HFFc6 (cell line): ENCODE results near the gene CDKN2AIP. TPM values are rescaled to one million over a fixed set of nuclear protein-coding genes. Genes with fewer than 3 reads are reported as not detected.

Experiments used
- DNase-seq: peaks from one replicate; pipeline ENCODE4 v3.0.0-alpha.2; 2018
- H3K27ac Mint-ChIP-seq: 2 replicates; pipeline ENCODE4 v1.8.0; 2020; ENCODE audit warnings: mild to moderate bottlenecking, mixed read lengths
- H3K27me3 Mint-ChIP-seq: 2 replicates; pipeline ENCODE4 v1.8.0; 2021; ENCODE audit warnings: mild to moderate bottlenecking, moderate library complexity, mixed read lengths; ENCODE audit not compliant: insufficient read depth
- H3K36me3 Mint-ChIP-seq: 2 replicates; pipeline ENCODE4 v1.8.0; 2021; ENCODE audit warnings: low read depth, mixed read lengths
- H3K4me1 Mint-ChIP-seq: 2 replicates; pipeline ENCODE4 v1.8.0; 2020; ENCODE audit warnings: low read depth, mixed read lengths
- H3K4me3 Mint-ChIP-seq: 2 replicates; pipeline ENCODE4 v1.8.0; 2020; ENCODE audit warnings: mild to moderate bottlenecking, moderate library complexity, mixed read lengths
- H3K9me3 Mint-ChIP-seq: 2 replicates; pipeline ENCODE4 v1.8.0; 2020; ENCODE audit warnings: mild to moderate bottlenecking, mixed read lengths
- total RNA-seq, 6 experiments: library from RNA; stranded (reverse); fragmentation: NEBNext Ultra II Directional; extraction: Animal tissue kit (Norgen Biotek cat#: 25700); gene quantifications; 2 replicates in 1 of 6; 3 replicates in 5 of 6; pipeline ENCODE4 v1.2.3, GENCODE V29; 2021
- TF ChIP-seq, protein P1 (sequence below): fragments of 200-600 bp; sonication (generic); IDR thresholded peaks from 2 replicates; pipeline ENCODE4 v1.5.0; 2021; ENCODE audit warnings: antibody characterized with exemption, mild to moderate bottlenecking

The CDKN2AIP gene
- total RNA-seq, 6 experiments from 2014 or later, result 11.7 to 15.1 (median 13.6) TPM

DNA sequence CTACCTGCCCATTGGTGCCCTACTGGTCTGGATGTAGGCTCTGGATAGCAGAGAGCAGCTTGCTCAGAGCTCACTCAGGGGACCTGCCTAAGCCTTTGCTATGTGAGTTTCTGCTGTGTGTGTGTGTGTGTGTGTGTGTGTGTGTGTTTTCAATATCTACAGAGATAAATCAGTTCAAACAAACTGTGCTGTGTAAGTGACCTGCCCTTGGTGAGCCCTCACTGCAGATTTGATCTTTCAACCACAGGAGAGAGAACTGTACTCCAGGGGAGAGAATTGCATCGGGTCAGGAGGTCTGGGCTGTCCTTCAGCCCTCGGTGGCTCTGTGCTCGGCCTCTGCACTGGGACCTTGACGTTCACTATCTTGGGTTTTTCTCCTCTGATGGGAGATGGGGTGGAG lies 35.0 kb upstream of the CDKN2AIP start:
- H3K27ac Mint-ChIP-seq, result no peak overlapping the region
- TF ChIP-seq, protein P1, sequence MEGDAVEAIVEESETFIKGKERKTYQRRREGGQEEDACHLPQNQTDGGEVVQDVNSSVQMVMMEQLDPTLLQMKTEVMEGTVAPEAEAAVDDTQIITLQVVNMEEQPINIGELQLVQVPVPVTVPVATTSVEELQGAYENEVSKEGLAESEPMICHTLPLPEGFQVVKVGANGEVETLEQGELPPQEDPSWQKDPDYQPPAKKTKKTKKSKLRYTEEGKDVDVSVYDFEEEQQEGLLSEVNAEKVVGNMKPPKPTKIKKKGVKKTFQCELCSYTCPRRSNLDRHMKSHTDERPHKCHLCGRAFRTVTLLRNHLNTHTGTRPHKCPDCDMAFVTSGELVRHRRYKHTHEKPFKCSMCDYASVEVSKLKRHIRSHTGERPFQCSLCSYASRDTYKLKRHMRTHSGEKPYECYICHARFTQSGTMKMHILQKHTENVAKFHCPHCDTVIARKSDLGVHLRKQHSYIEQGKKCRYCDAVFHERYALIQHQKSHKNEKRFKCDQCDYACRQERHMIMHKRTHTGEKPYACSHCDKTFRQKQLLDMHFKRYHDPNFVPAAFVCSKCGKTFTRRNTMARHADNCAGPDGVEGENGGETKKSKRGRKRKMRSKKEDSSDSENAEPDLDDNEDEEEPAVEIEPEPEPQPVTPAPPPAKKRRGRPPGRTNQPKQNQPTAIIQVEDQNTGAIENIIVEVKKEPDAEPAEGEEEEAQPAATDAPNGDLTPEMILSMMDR, result no peak

DNA sequence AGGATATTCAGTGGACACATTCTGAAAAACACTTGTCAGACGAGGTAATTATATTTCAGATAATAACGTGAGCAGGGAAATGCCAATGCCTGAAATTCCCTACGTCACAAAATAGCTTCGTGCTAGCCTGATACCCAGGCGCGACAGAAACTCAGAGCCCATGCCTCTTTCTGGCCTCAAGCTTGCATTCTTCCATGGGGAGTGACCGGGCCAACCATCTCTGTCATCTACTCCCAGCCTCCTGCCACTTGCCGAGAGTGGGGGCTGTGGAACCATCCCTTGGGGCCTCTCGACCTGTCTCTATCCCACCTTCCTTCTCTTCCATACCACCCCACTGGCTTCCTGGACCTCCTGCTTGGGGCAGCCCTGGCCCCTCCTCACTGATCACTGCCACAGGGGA lies 34.5 kb upstream of the CDKN2AIP start:
- Mint-ChIP-seq H3K27me3 (peaks cover 6% of the 10 kb centered on the region), H3K9me3 (no peaks in the 10 kb centered on the region), H3K4me3 (no peak overlapping the region), H3K36me3 (no peaks in the 10 kb centered on the region), H3K27ac (no peak overlapping the region), H3K4me1 (peaks cover 7% of the 10 kb centered on the region)
- TF ChIP-seq, protein P1, result no peak
- no peak for DNase-seq

More for the DNA sequence above, 35.0 kb upstream of the CDKN2AIP start:
- Mint-ChIP-seq H3K9me3 (no peaks in the 10 kb centered on the region), H3K36me3 (no peaks in the 10 kb centered on the region), H3K4me3 (no peak overlapping the region), H3K4me1 (peaks cover 7% of the 10 kb centered on the region), H3K27me3 (peaks cover 5% of the 10 kb centered on the region)
- DNase-seq, result no peak

DNA sequence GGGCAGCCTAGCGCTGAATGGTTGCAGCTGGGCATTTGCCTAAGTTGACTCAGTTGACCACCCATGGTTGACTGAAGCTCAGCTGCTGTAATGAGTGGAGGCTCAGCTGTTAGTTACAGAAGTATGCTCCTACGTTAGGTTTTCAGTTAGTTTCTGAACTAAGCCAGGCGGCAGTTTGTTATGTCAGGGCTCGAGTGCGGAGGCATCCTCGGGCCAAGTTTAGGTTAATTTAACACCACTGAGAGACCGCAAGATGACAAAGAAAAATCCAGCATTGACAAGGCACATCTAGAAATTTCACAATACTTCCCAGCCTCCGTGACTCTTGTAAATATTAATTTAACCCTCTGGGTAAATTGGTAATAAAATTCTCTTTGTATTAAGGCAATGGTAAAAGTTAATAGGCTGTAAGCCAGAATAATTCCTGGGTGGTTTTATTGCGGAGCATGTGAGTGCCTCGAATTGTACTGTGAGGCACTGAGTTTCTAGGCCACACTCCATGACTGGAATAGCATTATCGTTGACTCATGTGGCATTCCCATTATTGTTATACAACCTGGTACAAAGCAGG lies 33.1 kb upstream of the CDKN2AIP start:
- Mint-ChIP-seq H3K9me3 (no peaks in the 10 kb centered on the region), H3K27ac (no peak overlapping the region), H3K4me3 (no peak overlapping the region), H3K4me1 (peaks cover 7% of the 10 kb centered on the region), H3K36me3 (no peaks in the 10 kb centered on the region), H3K27me3 (peaks cover 8% of the 10 kb centered on the region)
- DNase-seq, result no peak
- TF ChIP-seq, protein P1, result no peak

DNA sequence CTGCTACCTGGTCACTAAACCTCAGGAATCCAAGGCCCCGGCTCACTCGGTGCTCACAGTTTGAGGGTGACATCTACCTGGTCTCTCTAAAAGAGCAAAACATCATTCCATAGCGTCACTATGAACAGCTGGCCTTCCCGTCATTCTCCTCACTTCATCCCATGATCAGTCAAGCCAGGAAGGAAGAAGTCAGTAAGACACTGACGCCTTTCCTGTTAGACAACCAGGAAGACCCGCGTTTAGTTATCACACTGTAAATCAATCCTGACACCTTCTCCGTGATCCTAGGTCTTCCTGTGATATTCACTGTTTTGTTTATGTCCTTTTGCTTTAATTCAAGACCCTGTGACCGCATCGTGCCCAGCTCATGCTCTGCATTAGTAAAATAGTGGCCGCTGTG lies 31.6 kb upstream of the CDKN2AIP start:
- Mint-ChIP-seq H3K27me3 (peaks cover 8% of the 10 kb centered on the region), H3K9me3 (no peaks in the 10 kb centered on the region), H3K36me3 (no peaks in the 10 kb centered on the region), H3K4me1 (peaks cover 4% of the 10 kb centered on the region), H3K4me3 (no peak overlapping the region), H3K27ac (no peak overlapping the region)
- no peak for DNase-seq
- TF ChIP-seq, protein P1, result no peak

DNA sequence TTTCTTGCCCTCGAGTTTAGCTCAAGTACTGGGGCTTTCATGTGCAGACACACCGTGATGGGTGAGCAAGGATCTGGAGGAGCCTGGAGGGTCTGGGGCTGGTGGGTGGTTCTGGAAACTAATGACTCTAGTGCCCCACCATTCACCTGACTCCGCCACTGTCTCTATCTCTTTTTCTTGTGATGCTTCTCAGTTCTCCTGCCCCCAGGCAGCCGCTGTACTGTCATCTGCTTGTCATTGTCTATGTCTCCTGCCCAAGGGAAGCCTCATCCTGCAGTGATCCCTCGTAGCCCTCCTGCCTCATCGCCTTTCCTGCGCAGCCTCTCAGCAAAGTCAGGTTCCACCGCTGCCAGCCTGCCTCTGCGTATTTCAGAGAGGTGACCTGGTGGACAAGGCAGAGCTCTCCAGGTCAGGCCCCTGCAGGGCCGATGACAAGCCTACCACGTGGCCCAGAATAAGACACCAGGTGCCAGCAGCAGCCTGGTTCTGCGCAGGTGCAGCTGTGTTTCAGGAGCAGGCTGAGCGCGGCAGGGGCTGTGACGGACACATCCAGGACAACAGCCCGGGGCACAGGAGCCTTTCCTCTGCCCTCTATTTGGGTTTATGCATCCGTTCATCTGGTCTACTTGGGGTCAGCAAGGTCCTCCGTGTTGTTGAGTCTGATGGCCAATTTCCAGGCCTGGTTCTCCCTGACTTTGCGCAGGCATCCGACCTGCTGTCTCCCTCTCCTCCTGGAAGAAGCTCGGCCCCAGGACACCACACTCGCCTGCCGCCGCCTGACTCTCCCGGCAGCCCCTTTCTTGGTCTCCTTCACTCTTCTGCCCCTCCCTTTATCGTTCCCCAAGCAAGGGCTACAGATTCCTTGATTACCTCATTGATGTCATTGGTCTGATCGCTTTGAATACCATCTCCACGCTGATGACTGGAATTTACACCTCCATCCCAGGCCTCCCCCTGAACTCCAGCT lies 30.9 kb upstream of the CDKN2AIP start:
- no peak overlapping the region for H3K4me3 Mint-ChIP-seq
- TF ChIP-seq, protein P1, result no peak
- no peaks in the 10 kb centered on the region for H3K4me1 Mint-ChIP-seq
- no peaks in the 10 kb centered on the region for H3K36me3 Mint-ChIP-seq
- H3K9me3 Mint-ChIP-seq, result no peaks in the 10 kb centered on the region
- no peak for DNase-seq
- peaks cover 8% of the 10 kb centered on the region for H3K27me3 Mint-ChIP-seq
- no peak overlapping the region for H3K27ac Mint-ChIP-seq
